Hippocampal formation (tissue), 2 donors: ENCODE results near the gene MRPL17.
"Not testable (repeated sequence)": the region's sequence is repeated elsewhere in the genome, so short reads cannot be mapped to it uniquely, and the experiment has no call there.

Source experiments
- DNase-seq, 2 donors: peaks; one replicate each; lab custom pipeline; 2025; lab: John Stamatoyannopoulos, UW

The MRPL17 gene

GRCh38 chr11:6682936-6683861 lies at the start of gene MRPL17:
TSS of gene MRPL17 (minus strand) at chr11:6683340. CDS start at chr11:6683296, 44 bp downstream.
- DNase-seq = peak; percentile 98 to 99

GRCh38 chr11:6727971-6728760 lies 45.0 kb upstream of the MRPL17 start:
- no peak for DNase-seq

- no peak for DNase-seq
Measured at GRCh38 chr11:6725386-6725896, 42.3 kb upstream of the MRPL17 start.

- DNase-seq = no peak
Measured at GRCh38 chr11:6724013-6724412, 40.9 kb upstream of the MRPL17 start.

GRCh38 chr11:6721343-6721742 lies 38.2 kb upstream of the MRPL17 start:
- no peak for DNase-seq

- DNase-seq = no peak
Measured at GRCh38 chr11:6719576-6719975, 36.4 kb upstream of the MRPL17 start.

GRCh38 chr11:6717426-6717825 lies 34.3 kb upstream of the MRPL17 start:
- DNase-seq = no peak

- DNase-seq = not testable (repeated sequence)
Measured at GRCh38 chr11:6711552-6711951, 28.4 kb upstream of the MRPL17 start.

GRCh38 chr11:6708876-6709275 lies 25.7 kb upstream of the MRPL17 start:
- DNase-seq = no peak

GRCh38 chr11:6705905-6706535 lies 22.9 kb upstream of the MRPL17 start:
- peak in 1 of 2 donors; percentile 31 for DNase-seq

- DNase-seq = peak; percentile 59 to 84
Measured at GRCh38 chr11:6703247-6704063, 20.3 kb upstream of the MRPL17 start.

GRCh38 chr11:6701955-6702354 lies 18.8 kb upstream of the MRPL17 start:
- DNase-seq = not testable (repeated sequence)

GRCh38 chr11:6695377-6695776 lies 12.2 kb upstream of the MRPL17 start:
- no peak for DNase-seq

GRCh38 chr11:6694229-6694535 lies 11.0 kb upstream of the MRPL17 start:
- DNase-seq = no peak

GRCh38 chr11:6693342-6694228 lies 10.4 kb upstream of the MRPL17 start:
- DNase-seq = no peak

- no peak for DNase-seq
Measured at GRCh38 chr11:6692128-6692527, 9.0 kb upstream of the MRPL17 start.

GRCh38 chr11:6690431-6691132 lies 7.4 kb upstream of the MRPL17 start:
- DNase-seq = not testable (repeated sequence)

GRCh38 chr11:6687876-6688275 lies 4.7 kb upstream of the MRPL17 start:
- DNase-seq = no peak

- DNase-seq = no peak
Measured at GRCh38 chr11:6686006-6686405, 2.9 kb upstream of the MRPL17 start.

GRCh38 chr11:6684068-6684467 lies 928 bp upstream of the MRPL17 start:
- not testable (repeated sequence) for DNase-seq
